GM23338 (cell line): ENCODE measurements around the gene FAM32A.

Experiments
- CREB1 ChIP-seq: fragments of 250-450 bp; sonication (Bioruptor Pico); IDR thresholded peaks from 2 replicates; pipeline ENCODE4 v1.5.0; 2020; ENCODE audit warnings: low read depth, mild to moderate bottlenecking, moderate library complexity
- CTCF ChIP-seq, 2 experiments: fragments of 200-600 bp in 1 of 2; sonication (generic) in 1 of 2; conservative IDR thresholded peaks; 2 replicates each; pipeline versions ENCODE4 v1.5.1 to v1.6.1; 2016 to 2017; ENCODE audit warnings: antibody characterized with exemption in 2 of 2, low read depth in 2 of 2, mild to moderate bottlenecking in 2 of 2, moderate library complexity in 1 of 2
- ETS1 ChIP-seq: IDR thresholded peaks from 2 replicates; pipeline ENCODE4 v1.6.1; 2016; ENCODE audit warnings: antibody characterized with exemption
- EZH2 ChIP-seq: fragments of 200-600 bp; sonication (generic); IDR thresholded peaks from one replicate; pipeline ENCODE4 v1.8.0; 2017; ENCODE audit warnings: antibody characterized with exemption, mild to moderate bottlenecking, low read depth; ENCODE audit not compliant: unreplicated experiment
- EZH2phosphoT487 ChIP-seq: fragments of 200-600 bp; sonication (generic); IDR thresholded peaks from one replicate; pipeline ENCODE4 v1.8.1; 2018; ENCODE audit warnings: antibody characterized with exemption; ENCODE audit not compliant: unreplicated experiment
- JUNB ChIP-seq: IDR thresholded peaks from one replicate; pipeline ENCODE4 v1.6.1; 2016; ENCODE audit warnings: antibody characterized with exemption; ENCODE audit not compliant: unreplicated experiment
- POLR2AphosphoS5 ChIP-seq: IDR thresholded peaks from 2 replicates; pipeline ENCODE4 v1.6.1; 2016; ENCODE audit warnings: antibody characterized with exemption, low read depth
- REST ChIP-seq: IDR thresholded peaks from one replicate; pipeline ENCODE4 v1.6.1; 2018; ENCODE audit warnings: antibody characterized with exemption; ENCODE audit not compliant: unreplicated experiment
- ZNF114 ChIP-seq: fragments of 250-450 bp; sonication (Bioruptor Pico); IDR thresholded peaks from 2 replicates; pipeline ENCODE4 v1.5.0; 2020; ENCODE audit warnings: mild to moderate bottlenecking, moderate library complexity
- ZNF331 ChIP-seq: fragments of 250-450 bp; sonication (Bioruptor Pico); IDR thresholded peaks from 2 replicates; pipeline ENCODE4 v1.5.0; 2020; ENCODE audit warnings: low read depth, mild to moderate bottlenecking, moderate library complexity
- TF ChIP-seq, protein P1 (sequence below): fragments of 250-450 bp; sonication (Bioruptor Pico); IDR thresholded peaks from 2 replicates; pipeline ENCODE4 v1.5.0; 2020; ENCODE audit warnings: mild to moderate bottlenecking, moderate library complexity

DNA sequence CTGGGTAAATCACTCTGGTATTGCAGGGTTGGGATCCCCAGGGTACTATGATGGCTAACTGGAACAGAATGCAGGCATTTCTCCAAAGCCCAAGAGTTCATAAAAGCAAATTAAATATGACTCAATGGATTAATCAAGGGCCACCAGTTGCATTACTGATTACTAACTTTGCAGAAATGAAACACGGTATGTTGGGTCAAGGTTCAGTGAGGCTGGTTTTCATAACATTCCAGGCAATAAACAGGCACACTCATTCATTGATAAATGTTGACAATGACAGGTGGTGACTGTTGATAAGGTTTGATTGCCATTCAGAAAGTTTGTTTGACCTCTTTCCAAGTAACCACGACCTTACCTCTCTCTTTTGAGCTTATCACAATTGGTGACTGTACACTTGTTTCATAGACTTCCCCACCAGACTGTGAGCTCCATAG lies 12.0 kb downstream of the FAM32A start:
- TF ChIP-seq CTCF (conservative IDR thresholded peaks at IDR 0.05; ENCODE audit: low read depth in 2 of 2) (no peak), EZH2 (no peak), REST (no peak), ETS1 (no peak), POLR2AphosphoS5 (no peak), JUNB (no peak), EZH2phosphoT487 (no peak), CREB1 (CRISPR knock-in tag) (no peak), ZNF114 (CRISPR knock-in tag) (no peak), ZNF331 (CRISPR knock-in tag) (no peak)
- TF ChIP-seq, protein P1, sequence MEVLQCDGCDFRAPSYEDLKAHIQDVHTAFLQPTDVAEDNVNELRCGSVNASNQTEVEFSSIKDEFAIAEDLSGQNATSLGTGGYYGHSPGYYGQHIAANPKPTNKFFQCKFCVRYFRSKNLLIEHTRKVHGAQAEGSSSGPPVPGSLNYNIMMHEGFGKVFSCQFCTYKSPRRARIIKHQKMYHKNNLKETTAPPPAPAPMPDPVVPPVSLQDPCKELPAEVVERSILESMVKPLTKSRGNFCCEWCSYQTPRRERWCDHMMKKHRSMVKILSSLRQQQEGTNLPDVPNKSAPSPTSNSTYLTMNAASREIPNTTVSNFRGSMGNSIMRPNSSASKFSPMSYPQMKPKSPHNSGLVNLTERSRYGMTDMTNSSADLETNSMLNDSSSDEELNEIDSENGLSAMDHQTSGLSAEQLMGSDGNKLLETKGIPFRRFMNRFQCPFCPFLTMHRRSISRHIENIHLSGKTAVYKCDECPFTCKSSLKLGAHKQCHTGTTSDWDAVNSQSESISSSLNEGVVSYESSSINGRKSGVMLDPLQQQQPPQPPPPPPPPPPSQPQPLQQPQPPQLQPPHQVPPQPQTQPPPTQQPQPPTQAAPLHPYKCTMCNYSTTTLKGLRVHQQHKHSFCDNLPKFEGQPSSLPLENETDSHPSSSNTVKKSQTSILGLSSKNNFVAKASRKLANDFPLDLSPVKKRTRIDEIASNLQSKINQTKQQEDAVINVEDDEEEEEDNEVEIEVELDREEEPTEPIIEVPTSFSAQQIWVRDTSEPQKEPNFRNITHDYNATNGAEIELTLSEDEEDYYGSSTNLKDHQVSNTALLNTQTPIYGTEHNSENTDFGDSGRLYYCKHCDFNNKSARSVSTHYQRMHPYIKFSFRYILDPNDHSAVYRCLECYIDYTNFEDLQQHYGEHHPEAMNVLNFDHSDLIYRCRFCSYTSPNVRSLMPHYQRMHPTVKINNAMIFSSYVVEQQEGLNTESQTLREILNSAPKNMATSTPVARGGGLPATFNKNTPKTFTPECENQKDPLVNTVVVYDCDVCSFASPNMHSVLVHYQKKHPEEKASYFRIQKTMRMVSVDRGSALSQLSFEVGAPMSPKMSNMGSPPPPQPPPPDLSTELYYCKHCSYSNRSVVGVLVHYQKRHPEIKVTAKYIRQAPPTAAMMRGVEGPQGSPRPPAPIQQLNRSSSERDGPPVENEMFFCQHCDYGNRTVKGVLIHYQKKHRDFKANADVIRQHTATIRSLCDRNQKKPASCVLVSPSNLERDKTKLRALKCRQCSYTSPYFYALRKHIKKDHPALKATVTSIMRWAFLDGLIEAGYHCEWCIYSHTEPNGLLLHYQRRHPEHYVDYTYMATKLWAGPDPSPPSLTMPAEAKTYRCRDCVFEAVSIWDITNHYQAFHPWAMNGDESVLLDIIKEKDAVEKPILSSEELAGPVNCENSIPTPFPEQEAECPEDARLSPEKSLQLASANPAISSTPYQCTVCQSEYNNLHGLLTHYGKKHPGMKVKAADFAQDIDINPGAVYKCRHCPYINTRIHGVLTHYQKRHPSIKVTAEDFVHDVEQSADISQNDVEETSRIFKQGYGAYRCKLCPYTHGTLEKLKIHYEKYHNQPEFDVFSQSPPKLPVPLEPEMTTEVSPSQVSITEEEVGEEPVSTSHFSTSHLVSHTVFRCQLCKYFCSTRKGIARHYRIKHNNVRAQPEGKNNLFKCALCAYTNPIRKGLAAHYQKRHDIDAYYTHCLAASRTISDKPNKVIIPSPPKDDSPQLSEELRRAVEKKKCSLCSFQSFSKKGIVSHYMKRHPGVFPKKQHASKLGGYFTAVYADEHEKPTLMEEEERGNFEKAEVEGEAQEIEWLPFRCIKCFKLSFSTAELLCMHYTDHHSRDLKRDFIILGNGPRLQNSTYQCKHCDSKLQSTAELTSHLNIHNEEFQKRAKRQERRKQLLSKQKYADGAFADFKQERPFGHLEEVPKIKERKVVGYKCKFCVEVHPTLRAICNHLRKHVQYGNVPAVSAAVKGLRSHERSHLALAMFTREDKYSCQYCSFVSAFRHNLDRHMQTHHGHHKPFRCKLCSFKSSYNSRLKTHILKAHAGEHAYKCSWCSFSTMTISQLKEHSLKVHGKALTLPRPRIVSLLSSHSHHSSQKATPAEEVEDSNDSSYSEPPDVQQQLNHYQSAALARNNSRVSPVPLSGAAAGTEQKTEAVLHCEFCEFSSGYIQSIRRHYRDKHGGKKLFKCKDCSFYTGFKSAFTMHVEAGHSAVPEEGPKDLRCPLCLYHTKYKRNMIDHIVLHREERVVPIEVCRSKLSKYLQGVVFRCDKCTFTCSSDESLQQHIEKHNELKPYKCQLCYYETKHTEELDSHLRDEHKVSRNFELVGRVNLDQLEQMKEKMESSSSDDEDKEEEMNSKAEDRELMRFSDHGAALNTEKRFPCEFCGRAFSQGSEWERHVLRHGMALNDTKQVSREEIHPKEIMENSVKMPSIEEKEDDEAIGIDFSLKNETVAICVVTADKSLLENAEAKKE = no peak
